ENCODE measurements around the gene FAAH2. TPM values are rescaled to one million over a fixed set of nuclear protein-coding genes. Genes with fewer than 3 reads are reported as not detected.
"Not testable (repeated sequence)": the region's sequence is repeated elsewhere in the genome, so short reads cannot be mapped to it uniquely, and the experiment has no call there.

Gene FAAH2
- total RNA-seq, 2 experiments from 2014 or later, result 4.9 to 8.1 TPM

GRCh38 chrX:57295679-57296078 lies 9.2 kb downstream of the FAAH2 start:
- DNase-seq, H3K4me3 Mint-ChIP-seq, CTCF ChIA-PET: not testable (repeated sequence)

GRCh38 chrX:57313583-57314215 lies 27.2 kb downstream of the FAAH2 start:
- ATAC-seq (no peak), DNase-seq (no peak)
- H3K4me3 Mint-ChIP-seq, result no peak overlapping the region
- H3K27me3 Mint-ChIP-seq, result no peaks in the 10 kb centered on the region
- peaks cover 42% of the 10 kb centered on the region for H3K36me3 Mint-ChIP-seq (ENCODE audit: low read depth)
- H3K27ac Mint-ChIP-seq, result no peak overlapping the region
- ChIA-PET POLR2A (no interaction called here), CTCF (interaction anchor here (0.6 kb wide), 1 partner anchor 32 kb away, joined by 3 read pairs; no protein-coding TSS in a partner anchor)
- H3K9me3 Mint-ChIP-seq (ENCODE audit: low read depth), result peaks cover 18% of the 10 kb centered on the region
- H3K4me1 Mint-ChIP-seq, result peaks cover 17% of the 10 kb centered on the region
- intact Hi-C loops (cut with DNase I, micrococcal nuclease), result no loop called here

More at GRCh38 chrX:57295679-57296078, 9.2 kb downstream of the FAAH2 start:
- H3K36me3 Mint-ChIP-seq (ENCODE audit: low read depth), result peaks cover 38% of the 10 kb centered on the region
- peaks cover 18% of the 10 kb centered on the region for H3K4me1 Mint-ChIP-seq
- H3K27me3 Mint-ChIP-seq; POLR2A ChIA-PET; intact Hi-C loops (cut with DNase I, micrococcal nuclease); H3K9me3 Mint-ChIP-seq (ENCODE audit: low read depth); H3K27ac Mint-ChIP-seq; ATAC-seq: not testable (repeated sequence)

GRCh38 chrX:57329008-57329407 lies 42.5 kb downstream of the FAAH2 start:
- CTCF ChIA-PET, result no interaction called here
- no peaks in the 10 kb centered on the region for H3K27me3 Mint-ChIP-seq
- intact Hi-C loops (cut with DNase I, micrococcal nuclease), result no loop called here
- H3K4me1 Mint-ChIP-seq, result no peaks in the 10 kb centered on the region
- H3K27ac Mint-ChIP-seq, result no peak overlapping the region
- DNase-seq, result no peak
- H3K9me3 Mint-ChIP-seq (ENCODE audit: low read depth), result no peaks in the 10 kb centered on the region
- POLR2A ChIA-PET, result no interaction called here
- no peak for ATAC-seq
- H3K4me3 Mint-ChIP-seq, result no peak overlapping the region
- H3K36me3 Mint-ChIP-seq (ENCODE audit: low read depth), result peaks cover 46% of the 10 kb centered on the region

GRCh38 chrX:57335790-57336189 lies 49.3 kb downstream of the FAAH2 start:
- H3K27me3 Mint-ChIP-seq; ATAC-seq; H3K4me3 Mint-ChIP-seq; H3K27ac Mint-ChIP-seq; CTCF ChIA-PET; POLR2A ChIA-PET; H3K4me1 Mint-ChIP-seq; DNase-seq; intact Hi-C loops (cut with DNase I, micrococcal nuclease): not testable (repeated sequence)
- Mint-ChIP-seq H3K36me3 (ENCODE audit: low read depth) (peaks cover 54% of the 10 kb centered on the region), H3K9me3 (ENCODE audit: low read depth) (peaks cover 18% of the 10 kb centered on the region)

- no peak for ATAC-seq
- ChIA-PET POLR2A (no interaction called here), CTCF (no interaction called here)
- Mint-ChIP-seq H3K9me3 (ENCODE audit: low read depth) (peaks cover 7% of the 10 kb centered on the region), H3K27ac (no peak overlapping the region), H3K36me3 (ENCODE audit: low read depth) (peaks cover 18% of the 10 kb centered on the region), H3K4me3 (no peak overlapping the region), H3K27me3 (no peaks in the 10 kb centered on the region), H3K4me1 (peaks cover 3% of the 10 kb centered on the region)
- intact Hi-C loops (cut with DNase I, micrococcal nuclease), result no loop called here
- DNase-seq, result no peak
These were observed 67.1 kb downstream of the FAAH2 start for GRCh38 chrX:57353472-57354132.

DNA sequence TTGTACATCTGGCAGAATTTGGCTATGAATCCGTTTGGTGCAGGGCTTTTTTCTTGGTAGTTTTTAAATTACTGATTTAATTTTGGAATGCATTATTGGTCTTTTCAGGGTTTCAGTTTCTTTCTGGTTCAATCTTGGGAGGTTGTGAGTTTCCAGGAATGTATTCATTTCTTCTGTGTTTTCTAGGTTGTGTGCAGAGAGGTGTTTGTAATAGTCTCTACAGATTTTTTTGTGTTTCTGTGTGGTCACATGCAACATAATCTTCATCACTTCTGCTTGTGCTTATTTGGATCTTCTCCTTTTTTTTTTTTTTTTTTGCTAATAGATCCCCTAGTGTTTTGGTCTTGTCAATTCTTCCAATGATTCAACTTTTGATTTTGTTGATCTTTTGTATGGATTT lies 77.6 kb downstream of the FAAH2 start:
- H3K4me3 Mint-ChIP-seq, result no peak overlapping the region
- ChIA-PET POLR2A (no interaction called here), CTCF (no interaction called here)
- DNase-seq (no peak), ATAC-seq (no peak)
- H3K27me3 Mint-ChIP-seq, result no peaks in the 10 kb centered on the region
- intact Hi-C loops (cut with DNase I, micrococcal nuclease), result loop anchor here in 1 of 2 experiments (1.0 kb wide), 1 partner anchor 16 kb away; no protein-coding TSS in a partner anchor
- peak overlapping the region; percentile 0 for H3K27ac Mint-ChIP-seq
- H3K9me3 Mint-ChIP-seq (ENCODE audit: low read depth), result no peaks in the 10 kb centered on the region
- peaks cover 10% of the 10 kb centered on the region for H3K4me1 Mint-ChIP-seq
- peaks cover 25% of the 10 kb centered on the region for H3K36me3 Mint-ChIP-seq (ENCODE audit: low read depth)

GRCh38 chrX:57366430-57366829 lies 79.9 kb downstream of the FAAH2 start:
- POLR2A ChIA-PET, result no interaction called here
- intact Hi-C loops (cut with DNase I, micrococcal nuclease), result no loop called here
- Mint-ChIP-seq H3K27ac (no peak overlapping the region), H3K4me3 (no peak overlapping the region), H3K27me3 (no peaks in the 10 kb centered on the region), H3K9me3 (ENCODE audit: low read depth) (peaks cover 1% of the 10 kb centered on the region), H3K4me1 (peaks cover 10% of the 10 kb centered on the region), H3K36me3 (ENCODE audit: low read depth) (peaks cover 12% of the 10 kb centered on the region)
- no peak for ATAC-seq
- no peak for DNase-seq
- CTCF ChIA-PET, result no interaction called here

GRCh38 chrX:57367649-57368048 lies 81.1 kb downstream of the FAAH2 start:
- peaks cover 7% of the 10 kb centered on the region for H3K36me3 Mint-ChIP-seq (ENCODE audit: low read depth)
- CTCF ChIA-PET, result no interaction called here
- DNase-seq (no peak), ATAC-seq (no peak)
- no peak overlapping the region for H3K27ac Mint-ChIP-seq
- peaks cover 2% of the 10 kb centered on the region for H3K9me3 Mint-ChIP-seq (ENCODE audit: low read depth)
- H3K4me1 Mint-ChIP-seq, result peaks cover 10% of the 10 kb centered on the region
- POLR2A ChIA-PET, result no interaction called here
- no peaks in the 10 kb centered on the region for H3K27me3 Mint-ChIP-seq
- H3K4me3 Mint-ChIP-seq, result no peak overlapping the region
- intact Hi-C loops (cut with DNase I, micrococcal nuclease), result no loop called here

DNA sequence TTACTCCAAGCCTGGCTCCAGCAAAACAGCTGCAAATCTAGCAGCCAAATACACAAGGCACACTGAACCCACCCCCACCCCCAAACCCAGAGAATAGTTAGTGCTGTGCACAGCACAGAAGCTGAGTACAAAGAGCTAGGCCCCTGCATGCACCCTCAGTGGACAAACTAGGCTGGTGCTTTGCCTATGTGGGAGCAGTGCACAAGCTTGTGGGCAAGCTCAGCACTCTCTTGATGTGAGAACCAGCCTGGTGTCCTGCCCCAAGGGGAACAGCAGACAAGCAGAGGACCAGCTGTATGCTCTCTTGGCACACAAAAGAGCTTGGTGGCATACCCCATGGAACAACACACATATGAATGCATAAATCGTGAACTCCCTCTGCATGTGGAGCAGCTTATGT lies 81.7 kb downstream of the FAAH2 start:
- H3K4me3 Mint-ChIP-seq, result no peak overlapping the region
- H3K9me3 Mint-ChIP-seq (ENCODE audit: low read depth), result peaks cover 2% of the 10 kb centered on the region
- no peaks in the 10 kb centered on the region for H3K27me3 Mint-ChIP-seq
- DNase-seq (no peak), ATAC-seq (no peak)
- H3K36me3 Mint-ChIP-seq (ENCODE audit: low read depth), result peaks cover 7% of the 10 kb centered on the region
- ChIA-PET CTCF (no interaction called here), POLR2A (no interaction called here)
- intact Hi-C loops (cut with DNase I, micrococcal nuclease), result no loop called here
- H3K27ac Mint-ChIP-seq, result no peak overlapping the region
- H3K4me1 Mint-ChIP-seq, result peaks cover 10% of the 10 kb centered on the region

GRCh38 chrX:57379296-57379695 lies 92.8 kb downstream of the FAAH2 start:
- DNase-seq (peak; percentile 7), ATAC-seq (peak; percentile 64)
- H3K9me3 Mint-ChIP-seq (ENCODE audit: low read depth), result peaks cover 6% of the 10 kb centered on the region
- H3K27ac Mint-ChIP-seq, result peak overlapping the region; percentile 78
- H3K4me3 Mint-ChIP-seq, result no peak overlapping the region
- H3K4me1 Mint-ChIP-seq, result peaks cover 13% of the 10 kb centered on the region
- intact Hi-C loops (cut with DNase I, micrococcal nuclease), result loop anchor here in 1 of 2 experiments (5.0 to 10.0 kb wide), 2 partner anchors 56 to 152 kb away; no protein-coding TSS in a partner anchor
- ChIA-PET CTCF (no interaction called here), POLR2A (no interaction called here)
- peaks cover 32% of the 10 kb centered on the region for H3K36me3 Mint-ChIP-seq (ENCODE audit: low read depth)
- H3K27me3 Mint-ChIP-seq, result no peaks in the 10 kb centered on the region

- ChIA-PET CTCF (no interaction called here), POLR2A (no interaction called here)
- peak; percentile 71 for ATAC-seq
- Mint-ChIP-seq H3K36me3 (ENCODE audit: low read depth) (peaks cover 30% of the 10 kb centered on the region), H3K4me1 (peaks cover 13% of the 10 kb centered on the region), H3K9me3 (ENCODE audit: low read depth) (peaks cover 4% of the 10 kb centered on the region), H3K27ac (peak overlapping the region; percentile 42), H3K4me3 (no peak overlapping the region), H3K27me3 (no peaks in the 10 kb centered on the region)
- intact Hi-C loops (cut with DNase I, micrococcal nuclease), result loop anchor here (1.0 to 5.0 kb wide), 3 partner anchors 16 to 93 kb away; partner anchors contain the start of gene FAAH2 (in 2 of the 2)
- DNase-seq, result no peak
These were observed 93.7 kb downstream of the FAAH2 start for GRCh38 chrX:57380026-57380796.

DNA sequence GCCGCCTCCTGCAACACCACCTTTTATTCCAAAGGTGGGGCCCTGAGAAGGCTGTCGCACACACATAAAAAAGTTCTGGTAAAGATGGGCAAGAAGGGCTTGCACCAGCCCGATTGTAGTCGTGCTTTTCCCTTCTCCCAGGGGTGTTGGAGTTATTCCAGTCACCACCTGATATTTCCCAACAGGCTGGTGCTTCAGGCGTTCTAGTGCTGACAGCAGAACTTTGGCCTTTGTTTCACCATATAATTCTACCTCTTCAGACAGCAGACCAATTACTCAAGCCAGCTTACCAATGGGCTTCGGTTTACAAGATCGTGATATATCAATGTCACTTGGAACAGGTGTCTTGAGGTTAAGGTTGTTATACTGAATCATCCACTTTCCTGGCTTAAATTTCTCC lies 107.7 kb downstream of the FAAH2 start:
- DNase-seq; H3K27me3 Mint-ChIP-seq; ATAC-seq; POLR2A ChIA-PET; H3K4me3 Mint-ChIP-seq; intact Hi-C loops (cut with DNase I, micrococcal nuclease); CTCF ChIA-PET; H3K9me3 Mint-ChIP-seq (ENCODE audit: low read depth); H3K4me1 Mint-ChIP-seq; H3K27ac Mint-ChIP-seq: not testable (repeated sequence)
- H3K36me3 Mint-ChIP-seq (ENCODE audit: low read depth), result peaks cover 37% of the 10 kb centered on the region
